C4-2B (cell line): ENCODE data around the gene TTC23.

Source experiments
- H3K27ac ChIP-seq: fragments of 450-650 bp; 2 replicates; pipeline ENCODE4 v1.5.1; 2017
- CTCF ChIP-seq: fragments of 450-650 bp; conservative IDR thresholded peaks from 2 replicates; pipeline ENCODE4 v1.5.1; 2017; ENCODE audit warnings: mild to moderate bottlenecking
- ZFX ChIP-seq: fragments of 450-650 bp; IDR thresholded peaks from 2 replicates; pipeline ENCODE4 v1.6.1; 2017

TTC23 gene

GRCh38 chr15:99098991-99099390 lies 150.4 kb downstream of the TTC23 start:
- no peak for TF ChIP-seq ZFX
- no peak for TF ChIP-seq CTCF
- H3K27ac ChIP-seq: no peak overlapping the region

GRCh38 chr15:99098426-99098825 lies 151.0 kb downstream of the TTC23 start:
- no peak overlapping the region for H3K27ac ChIP-seq
- TF ChIP-seq ZFX: no peak
- TF ChIP-seq CTCF: no peak

GRCh38 chr15:99097441-99098410 lies 151.7 kb downstream of the TTC23 start:
- no peak for TF ChIP-seq ZFX
- TF ChIP-seq CTCF: no peak
- no peak overlapping the region for H3K27ac ChIP-seq

GRCh38 chr15:99096894-99097426 lies 152.4 kb downstream of the TTC23 start:
- no peak for TF ChIP-seq CTCF
- TF ChIP-seq ZFX: no peak
- no peak overlapping the region for H3K27ac ChIP-seq

GRCh38 chr15:99096173-99096893 lies 153.0 kb downstream of the TTC23 start:
- H3K27ac ChIP-seq: no peak overlapping the region
- TF ChIP-seq ZFX (no peak), CTCF (no peak)

GRCh38 chr15:99095626-99096025 lies 153.8 kb downstream of the TTC23 start:
- no peak for TF ChIP-seq ZFX
- no peak for TF ChIP-seq CTCF
- no peak overlapping the region for H3K27ac ChIP-seq
